Testis (tissue), 2 donors: ENCODE results near the gene AP5S1.

Source experiments
- CTCF ChIP-seq, 3 experiments: fragments of 450-650 bp in 2 of 3; fragments of 200-600 bp in 1 of 3; sonication (generic) in 1 of 3; IDR thresholded peaks; one replicate each; pipeline ENCODE4 v1.5.1; 2016 to 2019; ENCODE audit warnings: antibody characterized with exemption in 3 of 3, mild to moderate bottlenecking in 2 of 3, moderate library complexity in 1 of 3
- POLR2A ChIP-seq: fragments of 450-650 bp; IDR thresholded peaks from one replicate; pipeline ENCODE4 v1.6.1; 2017; ENCODE audit warnings: antibody characterized with exemption, mild to moderate bottlenecking, moderate library complexity

GRCh38 chr20:3796477-3797225 lies 23.7 kb upstream of the AP5S1 start:
- TF ChIP-seq CTCF (IDR thresholded peaks at IDR 0.05) (no peak), POLR2A (no peak)
